Gastrocnemius medialis (tissue), 4 donors: ENCODE measurements around the gene INPP5J.

Experiments used
- POLR2A ChIP-seq, 2 donors: fragments of 450-650 bp; IDR thresholded peaks; one replicate each; pipeline ENCODE4 v1.6.1; 2017; ENCODE audit warnings: antibody characterized with exemption in 2 of 2, mild to moderate bottlenecking in 2 of 2, moderate library complexity in 2 of 2
- TF ChIP-seq, protein P1 (sequence below), 5 experiments: fragments of 450-650 bp in 3 of 5; fragments of 200-600 bp in 2 of 5; sonication (generic) in 2 of 5; IDR thresholded peaks in 4 of 5; conservative IDR thresholded peaks in 1 of 5; 1 replicate in 4 of 5; 2 replicates in 1 of 5; pipeline ENCODE4 v1.5.1; 2016 to 2019; ENCODE audit warnings: antibody characterized with exemption in 5 of 5, mild to moderate bottlenecking in 3 of 5, moderate library complexity in 3 of 5

DNA sequence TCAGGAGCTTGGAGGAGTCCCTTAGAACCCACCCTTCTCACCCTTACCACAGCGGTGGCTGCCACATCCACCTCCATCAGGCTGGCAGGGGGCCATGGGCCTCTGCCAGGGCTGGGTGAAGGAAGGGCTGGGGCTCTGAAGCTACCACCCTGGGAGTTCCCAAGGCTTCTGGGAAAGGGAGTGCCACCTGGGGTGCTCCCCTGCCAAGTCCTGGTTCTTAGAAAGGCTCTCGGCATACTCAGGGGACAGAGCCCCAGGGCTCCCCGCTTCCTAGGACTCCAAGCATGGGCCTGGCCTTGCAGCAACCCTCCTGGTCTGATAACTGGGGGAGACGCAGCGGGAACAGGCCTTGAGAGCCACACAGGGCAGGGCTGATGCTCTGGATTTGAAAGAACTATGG, 18.0 kb downstream of the INPP5J start:
- TF ChIP-seq, protein P1, sequence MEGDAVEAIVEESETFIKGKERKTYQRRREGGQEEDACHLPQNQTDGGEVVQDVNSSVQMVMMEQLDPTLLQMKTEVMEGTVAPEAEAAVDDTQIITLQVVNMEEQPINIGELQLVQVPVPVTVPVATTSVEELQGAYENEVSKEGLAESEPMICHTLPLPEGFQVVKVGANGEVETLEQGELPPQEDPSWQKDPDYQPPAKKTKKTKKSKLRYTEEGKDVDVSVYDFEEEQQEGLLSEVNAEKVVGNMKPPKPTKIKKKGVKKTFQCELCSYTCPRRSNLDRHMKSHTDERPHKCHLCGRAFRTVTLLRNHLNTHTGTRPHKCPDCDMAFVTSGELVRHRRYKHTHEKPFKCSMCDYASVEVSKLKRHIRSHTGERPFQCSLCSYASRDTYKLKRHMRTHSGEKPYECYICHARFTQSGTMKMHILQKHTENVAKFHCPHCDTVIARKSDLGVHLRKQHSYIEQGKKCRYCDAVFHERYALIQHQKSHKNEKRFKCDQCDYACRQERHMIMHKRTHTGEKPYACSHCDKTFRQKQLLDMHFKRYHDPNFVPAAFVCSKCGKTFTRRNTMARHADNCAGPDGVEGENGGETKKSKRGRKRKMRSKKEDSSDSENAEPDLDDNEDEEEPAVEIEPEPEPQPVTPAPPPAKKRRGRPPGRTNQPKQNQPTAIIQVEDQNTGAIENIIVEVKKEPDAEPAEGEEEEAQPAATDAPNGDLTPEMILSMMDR (IDR thresholded peaks at IDR 0.05 in 4 of 5, conservative IDR thresholded peaks at IDR 0.05 in 1 of 5) = no peak
- TF ChIP-seq POLR2A (IDR thresholded peaks at IDR 0.05) = no peak
